H9 (cell line): Measurements from ENCODE around the gene MED22. TPM values are rescaled to one million over a fixed set of nuclear protein-coding genes. Genes with fewer than 3 reads are reported as not detected.
A peak's percentile ranks its signal among the peaks of the same experiment; 100 is the strongest.

ENCODE experiments used
- DNase-seq: peaks from one replicate; pipeline ENCODE4 v3.0.0-alpha.2; 2017
- H2AFZ ChIP-seq: one replicate; pipeline ENCODE4 v1.6.1; 2013; ENCODE audit warnings: mild to moderate bottlenecking, low read length, control low read depth, moderate library complexity
- H2AK5ac ChIP-seq: 2 replicates; pipeline ENCODE4 v1.6.1; 2013; ENCODE audit warnings: low read length, control low read depth, mixed read lengths; ENCODE audit not compliant: insufficient read length
- H2BK120ac ChIP-seq: one replicate; pipeline ENCODE4 v1.6.1; 2013; ENCODE audit warnings: low read depth, mild to moderate bottlenecking, low read length, control low read depth, inconsistent platforms; ENCODE audit not compliant: poor library complexity, severe bottlenecking
- H2BK12ac ChIP-seq: 2 replicates; pipeline ENCODE4 v1.6.1; 2013; ENCODE audit warnings: low read length, control low read depth, mixed read lengths, low read depth; ENCODE audit not compliant: insufficient read length
- H2BK15ac ChIP-seq: 2 replicates; pipeline ENCODE4 v1.6.1; 2013; ENCODE audit warnings: low read depth, low read length, control low read depth
- H2BK20ac ChIP-seq: one replicate; pipeline ENCODE4 v1.6.1; 2013; ENCODE audit warnings: low read depth, mild to moderate bottlenecking, low read length, control low read depth, inconsistent platforms; ENCODE audit not compliant: poor library complexity, severe bottlenecking
- H2BK5ac ChIP-seq: 2 replicates; pipeline ENCODE4 v1.6.1; 2013; ENCODE audit warnings: low read length, control low read depth, mixed read lengths; ENCODE audit not compliant: insufficient read length
- H3K14ac ChIP-seq: 2 replicates; pipeline ENCODE4 v1.6.1; 2013; ENCODE audit warnings: low read length, control low read depth; ENCODE audit not compliant: insufficient read depth
- H3K18ac ChIP-seq: 2 replicates; pipeline ENCODE4 v1.6.1; 2013; ENCODE audit warnings: low read depth, mild to moderate bottlenecking, mixed read lengths, low read length, control low read depth; ENCODE audit not compliant: insufficient read length
- H3K23ac ChIP-seq: 2 replicates; pipeline ENCODE4 v1.6.1; 2013; ENCODE audit warnings: low read length, control low read depth, mixed read lengths, low read depth; ENCODE audit not compliant: insufficient read length
- H3K23me2 ChIP-seq: 2 replicates; pipeline ENCODE4 v1.6.1; 2013; ENCODE audit warnings: low read depth, mild to moderate bottlenecking, mixed read lengths, low read length, control low read depth; ENCODE audit not compliant: insufficient read length, poor library complexity, severe bottlenecking
- H3K27ac ChIP-seq: 2 replicates; pipeline ENCODE4 v1.5.1; 2013; ENCODE audit warnings: low read length, control low read depth, mixed read lengths, low read depth; ENCODE audit not compliant: insufficient read length
- H3K27me3 ChIP-seq: 2 replicates; pipeline ENCODE4 v1.6.1; 2013; ENCODE audit warnings: low read length, control low read depth, inconsistent platforms; ENCODE audit not compliant: insufficient read depth
- H3K4ac ChIP-seq: 2 replicates; pipeline ENCODE4 v1.6.1; 2013; ENCODE audit warnings: low read depth, mild to moderate bottlenecking, control low read depth, inconsistent platforms, low read length, moderate library complexity
- H3K4me1 ChIP-seq: 2 replicates; pipeline ENCODE4 v1.6.1; 2013; ENCODE audit warnings: low read length, control low read depth, inconsistent platforms; ENCODE audit not compliant: insufficient read depth
- H3K4me2 ChIP-seq: 2 replicates; pipeline ENCODE4 v1.6.1; 2013; ENCODE audit warnings: low read length, control low read depth, mixed read lengths; ENCODE audit not compliant: insufficient read length, insufficient read depth
- H3K56ac ChIP-seq: 2 replicates; pipeline ENCODE4 v1.6.1; 2013; ENCODE audit warnings: low read depth, mild to moderate bottlenecking, mixed read lengths, low read length, control low read depth; ENCODE audit not compliant: insufficient read length
- H3K79me1 ChIP-seq: 2 replicates; pipeline ENCODE4 v1.6.1; 2013; ENCODE audit warnings: low read depth, mild to moderate bottlenecking, moderate library complexity, low read length, control low read depth, inconsistent platforms; ENCODE audit not compliant: insufficient read depth, poor library complexity, severe bottlenecking
- H3K79me2 ChIP-seq: 2 replicates; pipeline ENCODE4 v1.6.1; 2013; ENCODE audit warnings: low read length, control low read depth, inconsistent platforms; ENCODE audit not compliant: insufficient read depth
- H3K9ac ChIP-seq: 2 replicates; pipeline ENCODE4 v1.6.1; 2013; ENCODE audit warnings: low read length, control low read depth, mixed read lengths; ENCODE audit not compliant: insufficient read length; ENCODE audit errors: extremely low read depth
- H3K9me3 ChIP-seq: one replicate; pipeline ENCODE4 v1.6.1; 2013; ENCODE audit warnings: low read depth, low read length, inconsistent platforms; ENCODE audit not compliant: control insufficient read depth
- H3T11ph ChIP-seq: one replicate; pipeline ENCODE4 v1.6.1; 2013; ENCODE audit warnings: mild to moderate bottlenecking, low read length, control low read depth, inconsistent platforms
- H4K20me1 ChIP-seq: one replicate; pipeline ENCODE4 v1.6.1; 2013; ENCODE audit not compliant: control insufficient read depth, insufficient read length, insufficient read depth
- H4K5ac ChIP-seq: 2 replicates; pipeline ENCODE4 v1.6.1; 2013; ENCODE audit warnings: low read depth, mild to moderate bottlenecking, mixed read lengths, low read length, control low read depth; ENCODE audit not compliant: insufficient read length
- H4K8ac ChIP-seq: replicated peaks from 2 replicates; pipeline ENCODE4 v1.6.1; 2013; ENCODE audit warnings: low read length, control low read depth, mixed read lengths, low read depth; ENCODE audit not compliant: insufficient read length
- H4K91ac ChIP-seq: 2 replicates; pipeline ENCODE4 v1.6.1; 2013; ENCODE audit warnings: low read depth, mild to moderate bottlenecking, moderate library complexity, mixed read lengths, low read length, control low read depth; ENCODE audit not compliant: insufficient read length
- H3K27ac Mint-ChIP-seq, 3 experiments: 2 replicates in 2 of 3; 3 replicates in 1 of 3; pipeline ENCODE4 v1.8.0; 2020 to 2021; ENCODE audit warnings: mixed read lengths in 3 of 3, mild to moderate bottlenecking in 1 of 3, moderate library complexity in 1 of 3
- H3K27me3 Mint-ChIP-seq: 2 replicates; pipeline ENCODE4 v1.8.0; 2021; ENCODE audit warnings: low read depth, mild to moderate bottlenecking, moderate library complexity, mixed read lengths
- H3K36me3 Mint-ChIP-seq, 3 experiments: 2 replicates in 2 of 3; 3 replicates in 1 of 3; pipeline ENCODE4 v1.8.0; 2020 to 2021; ENCODE audit warnings: low read depth in 3 of 3, mixed read lengths in 3 of 3; ENCODE audit not compliant: insufficient read depth in 1 of 3
- H3K4me1 Mint-ChIP-seq, 2 experiments: 2 replicates each; pipeline ENCODE4 v1.8.0; 2020; ENCODE audit warnings: mixed read lengths in 2 of 2
- H3K4me3 Mint-ChIP-seq, 2 experiments: 2 replicates in 1 of 2; 3 replicates in 1 of 2; pipeline ENCODE4 v1.8.0; 2020 to 2021; ENCODE audit warnings: mild to moderate bottlenecking in 2 of 2, mixed read lengths in 2 of 2, moderate library complexity in 1 of 2
- H3K9me3 Mint-ChIP-seq, 2 experiments: 2 replicates in 1 of 2; 3 replicates in 1 of 2; pipeline ENCODE4 v1.8.0; 2020; ENCODE audit warnings: mild to moderate bottlenecking in 2 of 2, mixed read lengths in 2 of 2, moderate library complexity in 1 of 2
- WGBS: extraction: QIAGEN DNeasy Blood & Tissue Kit; methylation state at CpG from one replicate; pipeline ENCODE4 v1.1.7; 2013; ENCODE audit warnings: missing lambda C conversion rate, low lambda C conversion rate, mixed read lengths; ENCODE audit not compliant: insufficient read length; ENCODE audit errors: extremely low coverage; 5-methylcytosine and 5-hydroxymethylcytosine counted together
- total RNA-seq: library from RNA; stranded (reverse); gene quantifications from 2 replicates; pipeline ENCODE4 v1.2.1, GENCODE V29; 2021
- TF ChIP-seq, protein P1 (sequence below): fragments of 200-600 bp; sonication (generic); conservative IDR thresholded peaks from 3 replicates; pipeline ENCODE4 v1.8.0; 2021; ENCODE audit warnings: antibody characterized with exemption, mild to moderate bottlenecking

MED22 gene
- total RNA-seq, 1 experiment from 2014 or later = 60.1 TPM

DNA sequence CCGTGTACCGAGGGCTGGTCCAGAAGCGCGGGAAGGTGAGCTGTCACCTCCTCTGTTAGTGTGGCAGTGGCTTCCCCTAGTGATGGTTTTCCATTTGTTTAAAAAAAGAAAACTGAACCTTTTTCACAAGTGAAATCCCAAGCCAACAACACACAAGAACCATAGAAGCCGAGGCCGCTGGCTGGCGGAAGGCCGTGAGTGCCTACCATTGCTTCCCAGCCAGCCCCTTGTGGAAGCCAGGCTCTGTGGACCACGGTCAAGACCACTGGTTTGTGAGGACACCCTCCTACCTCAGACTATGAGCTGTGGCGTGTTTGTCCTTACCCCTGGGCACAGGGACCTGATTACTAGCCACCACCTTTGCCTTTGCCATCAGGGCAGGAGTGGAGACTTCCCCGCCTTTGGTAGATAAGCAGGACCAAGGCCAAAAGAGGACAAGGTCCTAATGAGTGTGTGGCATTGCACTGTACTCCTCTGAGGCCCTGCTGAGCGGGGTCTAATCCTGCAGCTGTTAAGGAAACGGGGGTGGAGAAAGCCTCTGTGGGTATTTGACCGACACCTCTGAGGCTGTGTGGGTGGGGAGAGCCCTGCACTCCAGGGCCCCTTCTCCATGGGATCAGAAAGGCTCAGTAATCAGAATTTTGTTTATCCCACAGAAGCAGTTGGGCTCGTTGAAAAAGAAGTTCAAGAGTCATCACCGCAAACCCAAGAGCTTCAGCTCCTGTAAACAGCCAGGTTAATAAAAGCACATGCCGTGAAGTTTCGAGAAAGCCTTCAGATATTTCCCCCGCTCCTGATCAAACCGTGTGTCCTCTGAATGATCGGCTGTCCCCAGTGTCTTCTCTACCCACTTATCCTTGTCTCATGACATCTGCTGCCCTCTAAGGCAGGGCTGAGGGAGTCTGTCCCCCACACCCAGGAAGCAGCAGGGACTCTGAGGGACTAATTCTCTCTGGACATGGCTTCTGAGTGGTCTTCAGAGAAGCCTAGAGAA lies 12.8 kb upstream of the MED22 start:
- Histone ChIP-seq H4K91ac (no peak overlapping the region), H3T11ph (no peak overlapping the region), H3K27ac (no peak overlapping the region), H4K8ac (no peak overlapping the region), H4K20me1 (no peaks in the 10 kb centered on the region), H3K56ac (no peak overlapping the region), H3K79me2 (no peaks in the 10 kb centered on the region; the same call in 1 of the 2 replicates), H2AFZ (no peak overlapping the region), H2BK15ac (no peak overlapping the region), H3K14ac (no peak overlapping the region), H3K23ac (no peak overlapping the region), H2BK20ac (no peak overlapping the region), H3K23me2 (peaks cover 10% of the 10 kb centered on the region), H2AK5ac (no peak overlapping the region), H3K4ac (no peak overlapping the region), H4K5ac (no peak overlapping the region), H2BK120ac (no peak overlapping the region), H2BK12ac (no peak overlapping the region), H3K79me1 (peaks cover 3% of the 10 kb centered on the region), H3K9me3 (no peaks in the 10 kb centered on the region), H3K18ac (no peak overlapping the region), H3K9ac (no peak overlapping the region), H3K27me3 (no peaks in the 10 kb centered on the region), H3K4me2 (no peak overlapping the region), H2BK5ac (no peak overlapping the region), H3K4me1 (no peaks in the 10 kb centered on the region)
- H3K36me3 Mint-ChIP-seq = peaks cover 23 to 77% (median 72%) of the 10 kb centered on the region in 3 experiments; a peak in 6 of 7 replicates
- TF ChIP-seq, protein P1, sequence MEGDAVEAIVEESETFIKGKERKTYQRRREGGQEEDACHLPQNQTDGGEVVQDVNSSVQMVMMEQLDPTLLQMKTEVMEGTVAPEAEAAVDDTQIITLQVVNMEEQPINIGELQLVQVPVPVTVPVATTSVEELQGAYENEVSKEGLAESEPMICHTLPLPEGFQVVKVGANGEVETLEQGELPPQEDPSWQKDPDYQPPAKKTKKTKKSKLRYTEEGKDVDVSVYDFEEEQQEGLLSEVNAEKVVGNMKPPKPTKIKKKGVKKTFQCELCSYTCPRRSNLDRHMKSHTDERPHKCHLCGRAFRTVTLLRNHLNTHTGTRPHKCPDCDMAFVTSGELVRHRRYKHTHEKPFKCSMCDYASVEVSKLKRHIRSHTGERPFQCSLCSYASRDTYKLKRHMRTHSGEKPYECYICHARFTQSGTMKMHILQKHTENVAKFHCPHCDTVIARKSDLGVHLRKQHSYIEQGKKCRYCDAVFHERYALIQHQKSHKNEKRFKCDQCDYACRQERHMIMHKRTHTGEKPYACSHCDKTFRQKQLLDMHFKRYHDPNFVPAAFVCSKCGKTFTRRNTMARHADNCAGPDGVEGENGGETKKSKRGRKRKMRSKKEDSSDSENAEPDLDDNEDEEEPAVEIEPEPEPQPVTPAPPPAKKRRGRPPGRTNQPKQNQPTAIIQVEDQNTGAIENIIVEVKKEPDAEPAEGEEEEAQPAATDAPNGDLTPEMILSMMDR = no peak
- no peak overlapping the region for H3K4me3 Mint-ChIP-seq
- H3K9me3 Mint-ChIP-seq = no peaks in the 10 kb centered on the region
- no CpG with 5 or more reads among the region's 21 CpGs for WGBS
- peak overlapping the region in 1 of 3 experiments; percentile 62; a peak in 2 of 7 replicates for H3K27ac Mint-ChIP-seq
- H3K4me1 Mint-ChIP-seq = peaks cover 8 to 10% of the 10 kb centered on the region in 2 experiments
- DNase-seq = no peak
- H3K27me3 Mint-ChIP-seq = no peaks in the 10 kb centered on the region; the same call in 1 of the 2 replicates
